Measurements from ENCODE around the gene PRPF31. TPM values are rescaled to one million over a fixed set of nuclear protein-coding genes. Genes with fewer than 3 reads are reported as not detected.

PRPF31 gene
- total RNA-seq, 4 donors from 2014 or later: 37.7 to 67.5 (median 42.9) TPM

- DNase-seq (ENCODE audit: low spot score in 2 of 2): no peak
- Histone ChIP-seq H3K4me3 (no peak overlapping the region), H3K27me3 (no peaks in the 10 kb centered on the region), H3K36me3 (peaks cover 0 to 53% (median 0%) of the 10 kb centered on the region in 3 donors), H3K27ac (no peak overlapping the region), H3K9me3 (no peaks in the 10 kb centered on the region), H3K4me1 (peaks cover 0 to 15% (median 7%) of the 10 kb centered on the region in 4 donors)
- no peak for TF ChIP-seq EP300 (IDR thresholded peaks at IDR 0.05)
- no peak for TF ChIP-seq CTCF (IDR thresholded peaks at IDR 0.05)
- TF ChIP-seq POLR2A (IDR thresholded peaks at IDR 0.05): no peak
- WGBS, 2 donors: 86 to 87% methylated on average over 11 of the region's 11 CpGs
These were observed 10.4 kb upstream of the PRPF31 start for GRCh38 chr19:54104998-54105715.

- no peak for DNase-seq (ENCODE audit: low spot score in 2 of 2)
- H3K9me3 ChIP-seq: no peaks in the 10 kb centered on the region
- peaks cover 0 to 60% (median 5%) of the 10 kb centered on the region in 3 donors for H3K36me3 ChIP-seq
- H3K4me3 ChIP-seq: no peak overlapping the region
- H3K27ac ChIP-seq: no peak overlapping the region
- H3K27me3 ChIP-seq: no peaks in the 10 kb centered on the region
- TF ChIP-seq POLR2A (IDR thresholded peaks at IDR 0.05) (no peak), EP300 (IDR thresholded peaks at IDR 0.05) (no peak), CTCF (IDR thresholded peaks at IDR 0.05) (no peak)
- WGBS, 2 donors: 93 to 94% methylated on average over 10 of the region's 10 CpGs
- peaks cover 0 to 15% (median 7%) of the 10 kb centered on the region in 4 donors for H3K4me1 ChIP-seq
These were observed 9.8 kb upstream of the PRPF31 start for GRCh38 chr19:54105796-54106195.

- no peaks in the 10 kb centered on the region for H3K9me3 ChIP-seq
- no peak for DNase-seq (ENCODE audit: low spot score in 2 of 2)
- no peak for TF ChIP-seq EP300 (IDR thresholded peaks at IDR 0.05)
- no peak for TF ChIP-seq CTCF (IDR thresholded peaks at IDR 0.05)
- no peak for TF ChIP-seq POLR2A (IDR thresholded peaks at IDR 0.05)
- no peak overlapping the region for H3K4me3 ChIP-seq
- WGBS, 2 donors: 76 to 79% methylated on average over 15 of the region's 15 CpGs
- no peaks in the 10 kb centered on the region for H3K27me3 ChIP-seq
- peaks cover 0 to 67% (median 7%) of the 10 kb centered on the region in 3 donors for H3K36me3 ChIP-seq
- no peak overlapping the region for H3K27ac ChIP-seq
- H3K4me1 ChIP-seq: peaks cover 0 to 15% (median 7%) of the 10 kb centered on the region in 4 donors
These were observed 8.8 kb upstream of the PRPF31 start for GRCh38 chr19:54106716-54107115.

GRCh38 chr19:54107876-54108490 is 7.6 kb upstream of the PRPF31 start:
- Histone ChIP-seq H3K9me3 (no peaks in the 10 kb centered on the region), H3K27ac (no peak overlapping the region), H3K4me3 (no peak overlapping the region), H3K36me3 (peaks cover 0 to 78% (median 7%) of the 10 kb centered on the region in 3 donors), H3K4me1 (peaks cover 0 to 9% (median 7%) of the 10 kb centered on the region in 4 donors), H3K27me3 (no peaks in the 10 kb centered on the region)
- TF ChIP-seq CTCF (IDR thresholded peaks at IDR 0.05): no peak
- TF ChIP-seq EP300 (IDR thresholded peaks at IDR 0.05): no peak
- no peak for TF ChIP-seq POLR2A (IDR thresholded peaks at IDR 0.05)
- DNase-seq (ENCODE audit: low spot score in 2 of 2): no peak
- 75 to 81% methylated on average over 15 to 20 of the region's 21 CpGs for WGBS, 2 donors

- Histone ChIP-seq H3K36me3 (peaks cover 0 to 82% (median 7%) of the 10 kb centered on the region in 3 donors), H3K27me3 (no peaks in the 10 kb centered on the region), H3K4me3 (no peak overlapping the region), H3K9me3 (no peaks in the 10 kb centered on the region), H3K4me1 (peaks cover 0 to 4% (median 3%) of the 10 kb centered on the region in 4 donors), H3K27ac (no peak overlapping the region)
- 61 to 73% methylated on average over 7 of the region's 7 CpGs for WGBS, 2 donors
- DNase-seq (ENCODE audit: low spot score in 2 of 2): no peak
- TF ChIP-seq POLR2A (IDR thresholded peaks at IDR 0.05) (no peak), EP300 (IDR thresholded peaks at IDR 0.05) (no peak)
These were observed 7.1 kb upstream of the PRPF31 start for GRCh38 chr19:54108496-54108895.
